Suprapubic skin (tissue), 4 donors: ENCODE data around the gene COL4A6.

Experiments used
- CTCF ChIP-seq, 2 donors: fragments of 200-600 bp in 1 of 2; fragments of 450-650 bp in 1 of 2; sonication (generic) in 1 of 2; IDR thresholded peaks; one replicate each; pipeline ENCODE4 v1.5.1; 2016 to 2019; ENCODE audit warnings: antibody characterized with exemption in 2 of 2, mild to moderate bottlenecking in 1 of 2, moderate library complexity in 1 of 2
- EP300 ChIP-seq: sonication (generic); formaldehyde crosslinking; IDR thresholded peaks from one replicate; pipeline ENCODE4 v1.6.1; 2017; ENCODE audit warnings: antibody characterized with exemption
- POLR2A ChIP-seq, 2 donors: fragments of 450-650 bp; IDR thresholded peaks; one replicate each; pipeline ENCODE4 v1.6.1; 2017; ENCODE audit warnings: antibody characterized with exemption in 2 of 2, mild to moderate bottlenecking in 2 of 2, moderate library complexity in 2 of 2
- POLR2AphosphoS5 ChIP-seq, 3 donors: sonication (generic); formaldehyde crosslinking; IDR thresholded peaks; one replicate each; pipeline ENCODE4 v1.6.1; 2017; ENCODE audit warnings: antibody characterized with exemption in 3 of 3

- no peak for TF ChIP-seq POLR2A (IDR thresholded peaks at IDR 0.05)
- TF ChIP-seq CTCF (IDR thresholded peaks at IDR 0.05), result no peak
- TF ChIP-seq EP300, result no peak
- TF ChIP-seq POLR2AphosphoS5 (IDR thresholded peaks at IDR 0.05), result no peak
Measured at GRCh38 chrX:108359806-108360602, 78.2 kb downstream of the COL4A6 start.
